Mesenchymal stem cell (in vitro differentiated cells and primary cell): ENCODE measurements around the gene DCLK1.

Experiments
- DNase-seq: peaks from one replicate; pipeline ENCODE4 v3.0.0-alpha.2; 2013
- H2AFZ ChIP-seq: one replicate; pipeline ENCODE4 v1.6.1; 2013; ENCODE audit warnings: low read depth, mild to moderate bottlenecking, control low read depth, inconsistent platforms, low read length, moderate library complexity
- H2AK5ac ChIP-seq: 2 replicates; pipeline ENCODE4 v1.6.1; 2013; ENCODE audit warnings: low read length, moderate library complexity, mild to moderate bottlenecking, inconsistent platforms; ENCODE audit not compliant: severe bottlenecking
- H2BK120ac ChIP-seq: one replicate; pipeline ENCODE4 v1.6.1; 2013; ENCODE audit warnings: low read depth, mild to moderate bottlenecking, inconsistent platforms, low read length, moderate library complexity
- H2BK12ac ChIP-seq, 2 experiments: one replicate each; pipeline ENCODE4 v1.6.1; 2013; ENCODE audit warnings: inconsistent platforms in 2 of 2, low read length in 2 of 2, mild to moderate bottlenecking in 2 of 2, moderate library complexity in 2 of 2, control low read depth in 1 of 2
- H2BK15ac ChIP-seq: one replicate; pipeline ENCODE4 v1.6.1; 2013; ENCODE audit warnings: mild to moderate bottlenecking, low read depth, inconsistent platforms; ENCODE audit not compliant: poor library complexity, severe bottlenecking
- H2BK5ac ChIP-seq: 2 replicates; pipeline ENCODE4 v1.6.1; 2013; ENCODE audit warnings: low read depth, mild to moderate bottlenecking, low read length, control low read depth, inconsistent platforms; ENCODE audit not compliant: poor library complexity, severe bottlenecking
- H3K14ac ChIP-seq, 2 experiments: one replicate each; pipeline ENCODE4 v1.6.1; 2013; ENCODE audit warnings: inconsistent platforms in 2 of 2, low read length in 2 of 2, control low read depth in 1 of 2, mild to moderate bottlenecking in 1 of 2, moderate library complexity in 1 of 2
- H3K18ac ChIP-seq, 2 experiments: one replicate each; pipeline ENCODE4 v1.6.1; 2013; ENCODE audit warnings: inconsistent platforms in 2 of 2, low read length in 2 of 2, control low read depth in 1 of 2, low read depth in 1 of 2, mild to moderate bottlenecking in 1 of 2
- H3K23ac ChIP-seq, 2 experiments: one replicate each; pipeline ENCODE4 v1.6.1; 2013; ENCODE audit warnings: inconsistent platforms in 2 of 2, low read length in 2 of 2, mild to moderate bottlenecking in 2 of 2, moderate library complexity in 2 of 2, control low read depth in 1 of 2
- H3K27ac ChIP-seq: 2 replicates; pipeline ENCODE4 v1.5.1; 2013; ENCODE audit warnings: mild to moderate bottlenecking, moderate library complexity, low read length, control low read depth, inconsistent platforms; ENCODE audit not compliant: poor library complexity, severe bottlenecking
- H3K27me3 ChIP-seq, 2 experiments: 2 replicates each; pipeline versions ENCODE4 v1.6.1 to v1.7.0; 2013; ENCODE audit warnings: low read length in 2 of 2, mild to moderate bottlenecking in 2 of 2, moderate library complexity in 2 of 2, control low read depth in 1 of 2, inconsistent platforms in 1 of 2; ENCODE audit not compliant: control insufficient read depth in 1 of 2, insufficient read depth in 1 of 2
- H3K36me3 ChIP-seq, 2 experiments: 2 replicates each; pipeline versions ENCODE4 v1.6.1 to v1.7.0; 2013; ENCODE audit warnings: low read length in 2 of 2, control low read depth in 1 of 2, inconsistent platforms in 1 of 2, low read depth in 1 of 2, mild to moderate bottlenecking in 1 of 2; ENCODE audit not compliant: insufficient read depth in 2 of 2, control insufficient read depth in 1 of 2
- H3K4ac ChIP-seq, 2 experiments: one replicate each; pipeline ENCODE4 v1.6.1; 2013; ENCODE audit warnings: inconsistent platforms in 2 of 2, low read length in 2 of 2, mild to moderate bottlenecking in 2 of 2, moderate library complexity in 2 of 2, control low read depth in 1 of 2, low read depth in 1 of 2
- H3K4me1 ChIP-seq: 2 replicates; pipeline ENCODE4 v1.6.1; 2013; ENCODE audit warnings: low read depth, low read length, control low read depth; ENCODE audit not compliant: control insufficient read depth, insufficient read depth
- H3K4me2 ChIP-seq: 2 replicates; pipeline ENCODE4 v1.6.1; 2013; ENCODE audit warnings: low read length, mild to moderate bottlenecking, inconsistent platforms; ENCODE audit not compliant: poor library complexity, severe bottlenecking
- H3K4me3 ChIP-seq, 2 experiments: 2 replicates each; pipeline versions ENCODE4 v1.5.1 to v1.7.0; 2013; ENCODE audit warnings: low read length in 2 of 2, mild to moderate bottlenecking in 2 of 2, control low read depth in 1 of 2, low read depth in 1 of 2; ENCODE audit not compliant: insufficient read depth in 1 of 2
- H3K79me1 ChIP-seq: replicated peaks from 2 replicates; pipeline ENCODE4 v1.6.1; 2013; ENCODE audit warnings: mild to moderate bottlenecking, control low read depth, low read length, inconsistent platforms; ENCODE audit not compliant: poor library complexity, severe bottlenecking
- H3K9ac ChIP-seq: 2 replicates; pipeline ENCODE4 v1.7.0; 2013; ENCODE audit warnings: mild to moderate bottlenecking, low read length, moderate library complexity
- H3K9me3 ChIP-seq: 2 replicates; pipeline ENCODE4 v1.7.0; 2013; ENCODE audit warnings: mild to moderate bottlenecking, low read length; ENCODE audit not compliant: control insufficient read depth
- H4K8ac ChIP-seq: one replicate; pipeline ENCODE4 v1.6.1; 2013; ENCODE audit warnings: inconsistent platforms, mild to moderate bottlenecking, low read length, moderate library complexity
- H4K91ac ChIP-seq: one replicate; pipeline ENCODE4 v1.6.1; 2013; ENCODE audit warnings: mild to moderate bottlenecking, low read length, inconsistent platforms
- WGBS: methylation state at CpG from one replicate; pipeline ENCODE4 v1.1.7; 2013; ENCODE audit warnings: mixed read lengths; 5-methylcytosine and 5-hydroxymethylcytosine counted together

Gene DCLK1

DNA sequence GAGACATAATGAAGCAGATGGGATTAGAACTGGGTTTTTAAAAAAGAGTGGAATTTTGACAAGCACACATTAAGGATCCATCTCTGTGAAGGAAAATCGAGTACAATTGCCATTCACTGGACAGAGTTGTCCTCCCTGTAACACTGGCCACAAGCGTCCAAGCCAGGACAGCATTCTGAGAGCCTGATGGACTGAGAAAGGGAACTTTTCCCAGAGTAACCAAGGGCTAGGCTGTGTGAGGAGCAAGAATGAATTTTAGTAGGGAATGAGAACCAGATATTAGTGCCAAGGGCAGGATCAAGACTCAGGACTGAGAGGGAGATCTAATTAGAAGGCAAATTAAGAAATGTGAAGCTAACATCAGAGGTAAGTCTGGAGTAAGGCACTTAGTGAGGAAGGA is 73.1 kb downstream of the DCLK1 start:
- H3K27ac ChIP-seq, result no peak overlapping the region
- no peak overlapping the region for H3K14ac ChIP-seq
- H2AFZ ChIP-seq, result no peak overlapping the region
- H3K9me3 ChIP-seq, result no peaks in the 10 kb centered on the region
- H4K91ac ChIP-seq, result no peak overlapping the region
- WGBS, result 74% methylated on average over 2 of the region's 2 CpGs
- H4K8ac ChIP-seq, result no peak overlapping the region
- H2BK12ac ChIP-seq, result no peak overlapping the region
- H3K4me1 ChIP-seq, result no peaks in the 10 kb centered on the region
- no peaks in the 10 kb centered on the region for H3K79me1 ChIP-seq
- H2BK120ac ChIP-seq, result no peak overlapping the region
- H3K27me3 ChIP-seq, result no peaks in the 10 kb centered on the region
- no peak overlapping the region for H3K18ac ChIP-seq
- no peak overlapping the region for H3K9ac ChIP-seq
- no peak overlapping the region for H2BK5ac ChIP-seq
- no peak overlapping the region for H2BK15ac ChIP-seq
- H2AK5ac ChIP-seq, result no peak overlapping the region
- H3K23ac ChIP-seq, result no peak overlapping the region
- peaks cover 0 to 6% of the 10 kb centered on the region in 2 experiments for H3K36me3 ChIP-seq
- no peak for DNase-seq
- H3K4me2 ChIP-seq, result no peak overlapping the region
- H3K4me3 ChIP-seq, result no peak overlapping the region
- no peak overlapping the region for H3K4ac ChIP-seq

DNA sequence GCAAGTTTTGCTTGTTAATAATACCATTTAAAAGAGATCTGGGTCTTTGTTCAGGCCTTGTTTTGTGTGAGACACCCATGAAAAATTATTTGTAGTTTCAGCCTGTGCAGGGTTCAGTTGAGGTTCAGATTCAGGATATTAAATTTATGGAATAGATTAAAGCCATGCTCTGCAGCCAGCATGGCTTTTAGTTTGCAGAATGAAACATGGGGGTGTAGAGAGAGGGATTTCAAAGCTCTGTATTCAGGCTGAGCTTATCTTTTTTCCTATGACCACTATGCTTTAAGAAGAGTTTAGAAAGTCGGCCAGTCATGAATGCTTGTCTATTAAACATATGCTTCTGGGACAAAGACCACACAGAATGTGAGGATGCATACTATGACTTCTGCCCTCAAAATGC is 73.6 kb downstream of the DCLK1 start:
- peaks cover 0 to 2% of the 10 kb centered on the region in 2 experiments for H3K36me3 ChIP-seq
- no peak overlapping the region for H3K18ac ChIP-seq
- no peak overlapping the region for H3K23ac ChIP-seq
- no peak overlapping the region for H4K91ac ChIP-seq
- H3K4ac ChIP-seq, result no peak overlapping the region
- H4K8ac ChIP-seq, result no peak overlapping the region
- H2BK120ac ChIP-seq, result no peak overlapping the region
- no peak overlapping the region for H2BK5ac ChIP-seq
- no CpG with 5 or more reads among the region's 1 CpG for WGBS
- H3K27me3 ChIP-seq, result no peaks in the 10 kb centered on the region
- H3K14ac ChIP-seq, result no peak overlapping the region
- H3K27ac ChIP-seq, result no peak overlapping the region
- no peaks in the 10 kb centered on the region for H3K4me1 ChIP-seq
- no peak overlapping the region for H2BK12ac ChIP-seq
- H2BK15ac ChIP-seq, result no peak overlapping the region
- no peak overlapping the region for H2AFZ ChIP-seq
- H3K79me1 ChIP-seq, result no peaks in the 10 kb centered on the region
- no peaks in the 10 kb centered on the region for H3K9me3 ChIP-seq
- DNase-seq, result no peak
- H3K4me2 ChIP-seq, result no peak overlapping the region
- H2AK5ac ChIP-seq, result no peak overlapping the region
- H3K4me3 ChIP-seq, result no peak overlapping the region
- no peak overlapping the region for H3K9ac ChIP-seq

DNA sequence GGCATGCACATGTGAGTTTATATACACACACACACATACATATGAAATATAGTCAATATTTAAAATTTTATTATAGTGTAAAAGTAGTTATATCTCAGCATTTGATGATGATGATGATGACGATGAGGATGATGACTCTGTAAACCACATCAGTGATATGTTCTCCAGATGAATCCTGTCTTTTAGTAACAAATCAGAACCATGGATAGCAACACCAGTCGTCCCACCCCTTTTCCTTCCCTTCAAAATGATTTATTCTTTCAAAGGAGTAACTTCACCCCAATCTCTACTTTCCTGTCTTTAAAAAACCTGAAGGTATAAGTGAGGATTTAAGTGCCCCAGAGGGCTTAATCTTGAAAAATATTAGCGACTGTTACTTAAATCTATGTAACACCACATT is 74.1 kb downstream of the DCLK1 start:
- Histone ChIP-seq H3K27ac (no peak overlapping the region), H2BK120ac (no peak overlapping the region), H3K9ac (no peak overlapping the region), H2AFZ (no peak overlapping the region), H2AK5ac (no peak overlapping the region), H3K4me3 (no peak overlapping the region), H3K27me3 (no peaks in the 10 kb centered on the region), H2BK5ac (no peak overlapping the region), H4K91ac (no peak overlapping the region), H3K4me1 (no peaks in the 10 kb centered on the region), H3K18ac (no peak overlapping the region), H3K14ac (no peak overlapping the region), H3K36me3 (no peaks in the 10 kb centered on the region), H3K79me1 (no peaks in the 10 kb centered on the region), H4K8ac (no peak overlapping the region), H3K23ac (no peak overlapping the region), H3K4me2 (no peak overlapping the region), H2BK12ac (no peak overlapping the region), H2BK15ac (no peak overlapping the region), H3K4ac (no peak overlapping the region), H3K9me3 (no peaks in the 10 kb centered on the region)
- WGBS, result 92% methylated on average over 2 of the region's 3 CpGs
- DNase-seq, result no peak

DNA sequence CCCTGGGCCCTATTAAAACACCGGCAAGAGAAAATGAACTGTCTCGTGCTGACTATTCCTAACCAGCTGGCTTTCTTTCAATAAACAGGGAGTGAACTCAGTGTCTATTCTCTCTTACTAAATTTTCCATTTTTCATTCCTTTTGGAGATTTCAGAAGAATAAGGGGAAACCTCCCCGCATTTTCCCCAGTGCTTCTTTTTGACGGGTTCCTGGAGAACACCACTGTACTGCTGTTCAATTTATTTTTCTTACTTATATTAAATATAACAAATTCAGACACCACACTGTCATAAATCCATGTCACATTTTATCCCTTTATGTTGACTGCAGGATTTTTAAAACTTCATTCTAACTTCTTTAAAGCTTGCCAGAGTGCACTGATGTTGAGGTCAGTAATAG is 75.8 kb downstream of the DCLK1 start:
- no peak overlapping the region for H3K27ac ChIP-seq
- no peak overlapping the region for H3K4me3 ChIP-seq
- H2BK12ac ChIP-seq, result no peak overlapping the region
- H3K9ac ChIP-seq, result no peak overlapping the region
- WGBS, result 94% methylated on average over 4 of the region's 4 CpGs
- H3K4ac ChIP-seq, result no peak overlapping the region
- no peak overlapping the region for H3K14ac ChIP-seq
- no peak overlapping the region for H3K4me2 ChIP-seq
- H2BK120ac ChIP-seq, result no peak overlapping the region
- no peaks in the 10 kb centered on the region for H3K27me3 ChIP-seq
- H4K91ac ChIP-seq, result no peak overlapping the region
- no peaks in the 10 kb centered on the region for H3K36me3 ChIP-seq
- no peak overlapping the region for H2BK15ac ChIP-seq
- H2AK5ac ChIP-seq, result no peak overlapping the region
- no peaks in the 10 kb centered on the region for H3K79me1 ChIP-seq
- H3K18ac ChIP-seq, result no peak overlapping the region
- no peak overlapping the region for H2BK5ac ChIP-seq
- H2AFZ ChIP-seq, result no peak overlapping the region
- H3K9me3 ChIP-seq, result no peaks in the 10 kb centered on the region
- no peaks in the 10 kb centered on the region for H3K4me1 ChIP-seq
- no peak overlapping the region for H4K8ac ChIP-seq
- no peak overlapping the region for H3K23ac ChIP-seq
- DNase-seq, result no peak
